ENCODE results near the gene GPR18. TPM values are rescaled to one million over a fixed set of nuclear protein-coding genes. Genes with fewer than 3 reads are reported as not detected.

Gene GPR18
- total and polyA plus RNA-seq, 9 of the 15 experiments (the other 6 are each of a cell fraction or from before 2014, with no cell fraction given), result 0.75 TPM; not detected in 8

DNA sequence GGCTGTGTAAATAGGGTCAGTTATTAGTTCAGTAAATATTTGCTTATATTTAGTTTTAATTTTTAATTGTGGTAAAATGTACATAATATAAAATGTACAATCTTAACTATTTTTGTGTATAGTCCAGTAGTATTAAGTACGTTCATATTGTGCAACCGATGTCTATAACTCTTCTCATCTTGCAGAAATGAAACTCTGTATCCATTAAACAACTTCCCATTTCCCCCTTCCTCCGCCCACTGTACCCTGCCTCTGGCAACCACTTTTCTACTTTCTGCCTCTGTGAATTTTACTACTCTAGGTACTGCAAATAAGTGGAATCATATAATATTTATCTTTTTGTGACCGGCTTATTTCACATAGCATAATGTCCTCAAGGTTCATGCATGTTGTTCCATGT, 33.1 kb downstream of the GPR18 start (continued):
- TF ChIP-seq PHB2 (IDR thresholded peaks at IDR 0.05; ENCODE audit: low read depth), result no peak
- TF ChIP-seq, protein P1, sequence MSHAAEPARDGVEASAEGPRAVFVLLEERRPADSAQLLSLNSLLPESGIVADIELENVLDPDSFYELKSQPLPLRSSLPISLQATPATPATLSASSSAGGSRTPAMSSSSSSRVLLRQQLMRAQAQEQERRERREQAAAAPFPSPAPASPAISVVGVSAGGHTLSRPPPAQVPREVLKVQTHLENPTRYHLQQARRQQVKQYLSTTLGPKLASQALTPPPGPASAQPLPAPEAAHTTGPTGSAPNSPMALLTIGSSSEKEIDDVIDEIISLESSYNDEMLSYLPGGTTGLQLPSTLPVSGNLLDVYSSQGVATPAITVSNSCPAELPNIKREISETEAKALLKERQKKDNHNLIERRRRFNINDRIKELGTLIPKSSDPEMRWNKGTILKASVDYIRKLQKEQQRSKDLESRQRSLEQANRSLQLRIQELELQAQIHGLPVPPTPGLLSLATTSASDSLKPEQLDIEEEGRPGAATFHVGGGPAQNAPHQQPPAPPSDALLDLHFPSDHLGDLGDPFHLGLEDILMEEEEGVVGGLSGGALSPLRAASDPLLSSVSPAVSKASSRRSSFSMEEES (CRISPR knock-in tag; IDR thresholded peaks at IDR 0.05), result no peak
- TF ChIP-seq LCOR (CRISPR knock-in tag; IDR thresholded peaks at IDR 0.05), result no peak
- TF ChIP-seq, protein P2, sequence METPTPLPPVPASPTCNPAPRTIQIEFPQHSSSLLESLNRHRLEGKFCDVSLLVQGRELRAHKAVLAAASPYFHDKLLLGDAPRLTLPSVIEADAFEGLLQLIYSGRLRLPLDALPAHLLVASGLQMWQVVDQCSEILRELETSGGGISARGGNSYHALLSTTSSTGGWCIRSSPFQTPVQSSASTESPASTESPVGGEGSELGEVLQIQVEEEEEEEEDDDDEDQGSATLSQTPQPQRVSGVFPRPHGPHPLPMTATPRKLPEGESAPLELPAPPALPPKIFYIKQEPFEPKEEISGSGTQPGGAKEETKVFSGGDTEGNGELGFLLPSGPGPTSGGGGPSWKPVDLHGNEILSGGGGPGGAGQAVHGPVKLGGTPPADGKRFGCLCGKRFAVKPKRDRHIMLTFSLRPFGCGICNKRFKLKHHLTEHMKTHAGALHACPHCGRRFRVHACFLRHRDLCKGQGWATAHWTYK (CRISPR knock-in tag; IDR thresholded peaks at IDR 0.05), result no peak
- no peak for TF ChIP-seq ZEB2 (IDR thresholded peaks at IDR 0.05)

DNA sequence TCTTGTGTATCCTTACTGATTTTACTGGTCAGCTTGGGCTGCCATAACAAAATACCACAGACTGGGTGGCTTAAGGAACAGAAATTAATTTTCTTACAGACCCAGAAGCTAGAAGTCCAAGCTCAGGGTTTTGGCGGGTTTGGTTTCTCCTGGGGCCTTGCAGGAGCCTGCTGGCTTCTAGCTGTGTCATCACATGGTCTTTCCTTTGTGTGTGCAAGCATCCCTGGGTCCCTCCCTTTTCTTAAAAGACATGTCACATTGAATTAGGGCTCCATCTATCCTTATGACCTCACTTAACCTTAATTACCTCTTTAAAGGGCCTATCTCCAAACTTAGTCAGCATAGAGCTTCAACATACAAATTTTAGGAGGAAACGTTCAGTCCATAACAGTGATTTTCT, 34.2 kb downstream of the GPR18 start:
- H3K9ac ChIP-seq (ENCODE audit: insufficient read depth in 1 of 2, low read depth in 2 of 2, low read length in 2 of 2), result no peak overlapping the region
- 53% methylated on average over 2 of the region's 2 CpGs for WGBS (ENCODE audit: insufficient coverage, low coverage, missing lambda C conversion rate)
- no TSS peak for BruUV-seq (replicated peaks)
- ATAC-seq (no peak), FAIRE-seq (no peak), DNase-seq (ENCODE audit: extremely low read depth in 1 of 4, low spot score in 3 of 4) (peak in 1 of 4 experiments; percentile 19)
- H3K27me3 ChIP-seq (ENCODE audit: control insufficient read depth in 2 of 2, insufficient read depth in 2 of 2, low read length in 2 of 2), result no peaks in the 10 kb centered on the region
- H4K20me1 ChIP-seq (replicated peaks; ENCODE audit: control insufficient read depth, insufficient read depth, low read length), result peaks cover 20% of the 10 kb centered on the region
- H3K4me3 ChIP-seq, result no peak overlapping the region
- no peaks in the 10 kb centered on the region for H3K9me1 ChIP-seq (ENCODE audit: control insufficient read depth, insufficient read depth, low read length)
- H3K4me2 ChIP-seq (ENCODE audit: insufficient read depth, low read length), result no peak overlapping the region
- intact Hi-C loops (cut with micrococcal nuclease), result no loop called here
- no peak overlapping the region for H2AFZ ChIP-seq (ENCODE audit: low read depth, low read length)
- peaks cover 95% of the 10 kb centered on the region for H3K79me2 ChIP-seq (ENCODE audit: control insufficient read depth, insufficient read depth, low read length)
- in situ Hi-C loops (cut with MboI), result no loop called here
- no peaks in the 10 kb centered on the region for H3K9me3 ChIP-seq (replicated peaks; ENCODE audit: control insufficient read depth, insufficient read depth, low read depth, low read length)
- peaks cover 0 to 11% of the 10 kb centered on the region in 2 experiments; a peak in 3 of 5 replicates for H3K4me1 ChIP-seq (replicated peaks in 1 of 2; ENCODE audit: control insufficient read depth in 2 of 2, insufficient read depth in 2 of 2, low read length in 2 of 2)
- peaks cover 15% of the 10 kb centered on the region; the same call in 1 of the 3 replicates for H3K36me3 ChIP-seq (ENCODE audit: control insufficient read depth, insufficient read depth, low read length)
- CTCF ChIA-PET (ENCODE audit: low intra/inter-chr PET ratio), result no interaction called here
- no peak overlapping the region for H3K27ac ChIP-seq (ENCODE audit: extremely low read depth, low read depth, low read length)
- POLR2A ChIA-PET, result no interaction called here
- no peak for TF ChIP-seq ZC3H11A (IDR thresholded peaks at IDR 0.05; ENCODE audit: low read depth, low read length)
- TF ChIP-seq ESRRA (IDR thresholded peaks at IDR 0.05; ENCODE audit: borderline replicate concordance, low read depth), result no peak
- peak; percentile 60 for TF ChIP-seq MEIS2 (IDR thresholded peaks at IDR 0.05; ENCODE audit: partially characterized antibody)
- TF ChIP-seq HNRNPL (IDR thresholded peaks at IDR 0.05; ENCODE audit: low read depth, low read length), result no peak
- TF ChIP-seq, protein P3, sequence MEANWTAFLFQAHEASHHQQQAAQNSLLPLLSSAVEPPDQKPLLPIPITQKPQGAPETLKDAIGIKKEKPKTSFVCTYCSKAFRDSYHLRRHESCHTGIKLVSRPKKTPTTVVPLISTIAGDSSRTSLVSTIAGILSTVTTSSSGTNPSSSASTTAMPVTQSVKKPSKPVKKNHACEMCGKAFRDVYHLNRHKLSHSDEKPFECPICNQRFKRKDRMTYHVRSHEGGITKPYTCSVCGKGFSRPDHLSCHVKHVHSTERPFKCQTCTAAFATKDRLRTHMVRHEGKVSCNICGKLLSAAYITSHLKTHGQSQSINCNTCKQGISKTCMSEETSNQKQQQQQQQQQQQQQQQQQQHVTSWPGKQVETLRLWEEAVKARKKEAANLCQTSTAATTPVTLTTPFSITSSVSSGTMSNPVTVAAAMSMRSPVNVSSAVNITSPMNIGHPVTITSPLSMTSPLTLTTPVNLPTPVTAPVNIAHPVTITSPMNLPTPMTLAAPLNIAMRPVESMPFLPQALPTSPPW (CRISPR knock-in tag; IDR thresholded peaks at IDR 0.05), result no peak
- TF ChIP-seq, protein P4, sequence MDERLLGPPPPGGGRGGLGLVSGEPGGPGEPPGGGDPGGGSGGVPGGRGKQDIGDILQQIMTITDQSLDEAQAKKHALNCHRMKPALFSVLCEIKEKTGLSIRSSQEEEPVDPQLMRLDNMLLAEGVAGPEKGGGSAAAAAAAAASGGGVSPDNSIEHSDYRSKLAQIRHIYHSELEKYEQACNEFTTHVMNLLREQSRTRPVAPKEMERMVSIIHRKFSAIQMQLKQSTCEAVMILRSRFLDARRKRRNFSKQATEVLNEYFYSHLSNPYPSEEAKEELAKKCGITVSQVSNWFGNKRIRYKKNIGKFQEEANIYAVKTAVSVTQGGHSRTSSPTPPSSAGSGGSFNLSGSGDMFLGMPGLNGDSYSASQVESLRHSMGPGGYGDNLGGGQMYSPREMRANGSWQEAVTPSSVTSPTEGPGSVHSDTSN (CRISPR knock-in tag; IDR thresholded peaks at IDR 0.05; ENCODE audit: low read depth), result no peak
- TF ChIP-seq, protein P4 (tag; conservative IDR thresholded peaks at IDR 0.05; ENCODE audit: low read depth), result 0 out of 2 replicates have a peak, but pooled peaks have one; percentile 31
